Endothelial cell of umbilical vein (primary cell): Measurements from ENCODE around the gene SPIRE1. TPM values are rescaled to one million over a fixed set of nuclear protein-coding genes. Genes with fewer than 3 reads are reported as not detected.

Experiments used
- BruUV-seq: library from RNA; stranded (reverse); fragments of 400-500 nt; replicated peaks from 2 replicates; lab custom pipeline; 2021; lab: Mats Ljungman, UMichigan
- CTCF ChIA-PET: fragments of 300-600, 350-600 bp; sonication (Branson Sonifier 250); formaldehyde crosslinking; loops from one replicate; lab custom pipeline; 2021; ENCODE audit warnings: antibody characterized with exemption, inconsistent platforms; lab: Charles Lee
- POLR2A ChIA-PET: fragments of 300-600, 350-600 bp; sonication (Branson Sonifier 250); formaldehyde crosslinking; loops from one replicate; lab custom pipeline; 2021; ENCODE audit warnings: antibody characterized with exemption, inconsistent platforms; lab: Charles Lee
- DNase-seq: peaks from one replicate; pipeline ENCODE4 v3.0.0-alpha.2; 2011; ENCODE audit warnings: low read depth, low spot score
- FAIRE-seq: peaks from 2 replicates; lab custom pipeline; 2011; peaks lifted over from hg19 to GRCh38; lab: Jason Lieb, UNC
- H2AFZ ChIP-seq: 2 replicates; pipeline ENCODE4 v1.6.0; 2012; ENCODE audit warnings: low read depth, low read length, control low read depth, inconsistent platforms
- H3K27ac ChIP-seq: 2 replicates; pipeline ENCODE4 v1.5.1; 2011; ENCODE audit warnings: low read depth, mild to moderate bottlenecking, control low read depth, low read length, moderate library complexity; ENCODE audit not compliant: insufficient read depth
- H3K27me3 ChIP-seq, 2 experiments: 2 replicates each; pipeline versions ENCODE4 v1.6.0 to v1.6.1; 2011; ENCODE audit warnings: low read length in 2 of 2, mixed read lengths in 1 of 2; ENCODE audit not compliant: control insufficient read depth in 2 of 2, insufficient read depth in 2 of 2
- H3K36me3 ChIP-seq, 2 experiments: 2 replicates in 1 of 2; 3 replicates in 1 of 2; pipeline ENCODE4 v1.5.1; 2011; ENCODE audit warnings: low read length in 2 of 2, mild to moderate bottlenecking in 1 of 2, moderate library complexity in 1 of 2; ENCODE audit not compliant: control insufficient read depth in 2 of 2, insufficient read depth in 2 of 2; ENCODE audit errors: extremely low read depth in 1 of 2
- H3K4me1 ChIP-seq: 3 replicates; pipeline ENCODE4 v1.5.1; 2011; ENCODE audit warnings: mild to moderate bottlenecking, low read length; ENCODE audit not compliant: control insufficient read depth, insufficient read depth; ENCODE audit errors: extremely low read depth
- H3K4me2 ChIP-seq: 2 replicates; pipeline ENCODE4 v1.6.1; 2011; ENCODE audit warnings: low read length, control low read depth, mixed read lengths; ENCODE audit not compliant: insufficient read depth
- H3K4me3 ChIP-seq, 3 experiments: fragments of 200-600 bp in 1 of 3; sonication (generic), shearing (Covaris generic) in 1 of 3; replicated peaks in 1 of 3; 2 replicates each; pipeline ENCODE4 v1.5.1; 2011 to 2016; ENCODE audit warnings: control low read depth in 3 of 3, low read length in 3 of 3, mild to moderate bottlenecking in 2 of 3, inconsistent platforms in 1 of 3, low read depth in 1 of 3, moderate library complexity in 1 of 3; ENCODE audit not compliant: insufficient read depth in 1 of 3
- H3K79me2 ChIP-seq: 2 replicates; pipeline ENCODE4 v1.6.0; 2012; ENCODE audit warnings: low read length, inconsistent platforms; ENCODE audit not compliant: control insufficient read depth, insufficient read depth
- H3K9ac ChIP-seq: replicated peaks from 2 replicates; pipeline ENCODE3; 2011; ENCODE audit warnings: low read length, control low read depth; ENCODE audit not compliant: insufficient read depth; ENCODE audit errors: extremely low read depth
- H3K9me1 ChIP-seq: replicated peaks from 3 replicates; pipeline ENCODE4 v1.6.0; 2011; ENCODE audit warnings: mild to moderate bottlenecking, low read length; ENCODE audit not compliant: control insufficient read depth, insufficient read depth; ENCODE audit errors: extremely low read depth
- H3K9me3 ChIP-seq: replicated peaks from 2 replicates; pipeline ENCODE4 v1.5.1; 2012; ENCODE audit warnings: low read length, inconsistent platforms; ENCODE audit not compliant: control insufficient read depth, insufficient read depth
- H4K20me1 ChIP-seq: replicated peaks from 2 replicates; pipeline ENCODE3; 2011; ENCODE audit warnings: mild to moderate bottlenecking, low read length; ENCODE audit not compliant: control insufficient read depth, insufficient read depth; ENCODE audit errors: extremely low read depth
- CTCF ChIP-seq, 2 donors: IDR thresholded peaks; 1 replicate in 1 of 2; 2 replicates in 1 of 2; pipeline ENCODE4 v1.5.1; 2011; ENCODE audit warnings: low read length in 2 of 2, mild to moderate bottlenecking in 2 of 2, moderate library complexity in 2 of 2, control low read depth in 1 of 2, inconsistent platforms in 1 of 2, low read depth in 1 of 2; ENCODE audit not compliant: insufficient read depth in 1 of 2; ENCODE audit errors: extremely low read depth in 1 of 2
- EZH2 ChIP-seq: IDR thresholded peaks from 2 replicates; pipeline ENCODE4 v1.6.1; 2012; ENCODE audit warnings: borderline replicate concordance, low read depth, mild to moderate bottlenecking, moderate library complexity, low read length, inconsistent platforms; ENCODE audit not compliant: severe bottlenecking
- FOS ChIP-seq: IDR thresholded peaks from 2 replicates; pipeline ENCODE4 v1.6.1; 2011; ENCODE audit warnings: mild to moderate bottlenecking, low read length, moderate library complexity, borderline replicate concordance; ENCODE audit not compliant: insufficient read depth
- GATA2 ChIP-seq: IDR thresholded peaks from 2 replicates; pipeline ENCODE4 v1.7.0; 2011; ENCODE audit warnings: low read depth, mild to moderate bottlenecking, moderate library complexity, mixed read lengths, low read length; ENCODE audit not compliant: insufficient read length, insufficient read depth
- JUN ChIP-seq: IDR thresholded peaks from 2 replicates; pipeline ENCODE4 v1.6.1; 2011; ENCODE audit warnings: borderline replicate concordance, low read depth; ENCODE audit not compliant: insufficient read length, insufficient read depth
- MAX ChIP-seq: IDR thresholded peaks from 2 replicates; pipeline ENCODE4 v1.6.1; 2011; ENCODE audit not compliant: insufficient read depth, insufficient read length
- MYC ChIP-seq: IDR thresholded peaks from one replicate; pipeline ENCODE4 v1.6.1; 2011; ENCODE audit warnings: mild to moderate bottlenecking, low read depth, low read length
- POLR2A ChIP-seq: IDR thresholded peaks from 2 replicates; pipeline ENCODE4 v1.6.1; 2012; ENCODE audit warnings: low read depth, mild to moderate bottlenecking, control low read depth, low read length
- POLR2AphosphoS5 ChIP-seq: IDR thresholded peaks from 2 replicates; pipeline ENCODE4 v1.6.1; 2012; ENCODE audit warnings: low read depth, mild to moderate bottlenecking, control low read depth, low read length, moderate library complexity; ENCODE audit not compliant: insufficient read depth
- dilution Hi-C: fragments of 300-500 bp; cut with MboI; formaldehyde crosslinking; loops from one replicate; pipeline ENCODE4 v1.15.0; 2019; ENCODE audit warnings: low sequenced_read_pairs; ENCODE audit not compliant: extremely low pct_ligation_motif_present
- intact Hi-C: fragments of 100-400 bp; cut with micrococcal nuclease; formaldehyde crosslinking; loops from one replicate; pipeline ENCODE4 v1.10.0; 2022
- polyA plus RNA-seq, 4 experiments: library from polyadenylated mRNA; depleted of rRNA in 3 of 4; stranded (reverse) in 3 of 4; unstranded in 1 of 4; fragments of >200 nt; gene quantifications; 2 replicates each; pipeline versions ENCODE4 v1.2.1 to v1.2.3, GENCODE V29; 2011 to 2012; ENCODE audit warnings: missing spikeins in 1 of 4
- total RNA-seq: library from RNA; stranded (reverse); gene quantifications from 2 replicates; pipeline ENCODE4 v1.2.3, GENCODE V29; 2021

Gene SPIRE1
- total and polyA plus RNA-seq, 2 donors (not counting 3 experiments of a cell fraction or from before 2014, with no cell fraction given): 13.1 to 44.0 TPM

- peak overlapping the region; percentile 46 for H3K27ac ChIP-seq
- ChIA-PET CTCF (interaction anchor here (0.8 to 1.5 kb wide), 5 partner anchors 14 to 232 kb away, joined by 3 to 5 read pairs (median 3); no protein-coding TSS in a partner anchor), POLR2A (interaction anchor here (1.1 kb wide), 1 partner anchor 271 kb away, joined by 3 read pairs; no protein-coding TSS in a partner anchor)
- no TSS peak for BruUV-seq
- peaks cover 25% of the 10 kb centered on the region for H3K79me2 ChIP-seq
- peak overlapping the region; percentile 44 to 93 (median 85) for H3K4me3 ChIP-seq
- peak overlapping the region; percentile 73 for H2AFZ ChIP-seq
- H3K9me1 ChIP-seq: no peaks in the 10 kb centered on the region
- intact Hi-C loops: no loop called here
- H3K36me3 ChIP-seq: no peaks in the 10 kb centered on the region
- DNase-seq (peak; percentile 45), FAIRE-seq (peak; percentile 62)
- H3K4me1 ChIP-seq: peaks cover 17% of the 10 kb centered on the region
- no peaks in the 10 kb centered on the region for H3K9me3 ChIP-seq
- dilution Hi-C loops: no loop called here
- H3K4me2 ChIP-seq: peak overlapping the region; percentile 96
- peak overlapping the region; percentile 86 for H3K9ac ChIP-seq
- H4K20me1 ChIP-seq: no peaks in the 10 kb centered on the region
- H3K27me3 ChIP-seq: peaks cover 11 to 13% of the 10 kb centered on the region in 2 experiments
- TF ChIP-seq EZH2 (no peak), MYC (no peak), CTCF (IDR thresholded peaks at IDR 0.05; ENCODE audit: extremely low read depth in 1 of 2, insufficient read depth in 1 of 2, low read depth in 1 of 2, low read length in 2 of 2) (no peak), GATA2 (no peak), FOS (no peak), MAX (no peak), POLR2A (no peak), JUN (no peak), POLR2AphosphoS5 (no peak)
Measured at GRCh38 chr18:12408247-12408869, 249.5 kb downstream of the SPIRE1 start.
